ENCODE results near the gene SLC13A5.

GRCh38 chr17:6681176-6681575, 32.0 kb downstream of the SLC13A5 start:
- TF ChIP-seq, protein P1, sequence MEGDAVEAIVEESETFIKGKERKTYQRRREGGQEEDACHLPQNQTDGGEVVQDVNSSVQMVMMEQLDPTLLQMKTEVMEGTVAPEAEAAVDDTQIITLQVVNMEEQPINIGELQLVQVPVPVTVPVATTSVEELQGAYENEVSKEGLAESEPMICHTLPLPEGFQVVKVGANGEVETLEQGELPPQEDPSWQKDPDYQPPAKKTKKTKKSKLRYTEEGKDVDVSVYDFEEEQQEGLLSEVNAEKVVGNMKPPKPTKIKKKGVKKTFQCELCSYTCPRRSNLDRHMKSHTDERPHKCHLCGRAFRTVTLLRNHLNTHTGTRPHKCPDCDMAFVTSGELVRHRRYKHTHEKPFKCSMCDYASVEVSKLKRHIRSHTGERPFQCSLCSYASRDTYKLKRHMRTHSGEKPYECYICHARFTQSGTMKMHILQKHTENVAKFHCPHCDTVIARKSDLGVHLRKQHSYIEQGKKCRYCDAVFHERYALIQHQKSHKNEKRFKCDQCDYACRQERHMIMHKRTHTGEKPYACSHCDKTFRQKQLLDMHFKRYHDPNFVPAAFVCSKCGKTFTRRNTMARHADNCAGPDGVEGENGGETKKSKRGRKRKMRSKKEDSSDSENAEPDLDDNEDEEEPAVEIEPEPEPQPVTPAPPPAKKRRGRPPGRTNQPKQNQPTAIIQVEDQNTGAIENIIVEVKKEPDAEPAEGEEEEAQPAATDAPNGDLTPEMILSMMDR (IDR thresholded peaks at IDR 0.05): no peak
- TF ChIP-seq POLR2A (IDR thresholded peaks at IDR 0.05): no peak
- TF ChIP-seq EP300 (IDR thresholded peaks at IDR 0.05): no peak
